SJSA1 (cell line): ENCODE data around the gene RACK1. TPM values are rescaled to one million over a fixed set of nuclear protein-coding genes. Genes with fewer than 3 reads are reported as not detected.

ENCODE experiments used
- DNase-seq, 2 experiments: peaks; one replicate each; pipeline ENCODE4 v3.0.0-alpha.2; 2015 to 2020; ENCODE audit warnings: low spot score in 2 of 2, low read depth in 1 of 2
- H3K27ac ChIP-seq: fragments of 250-450 bp; sonication (Bioruptor Pico); 2 replicates; pipeline ENCODE4 v1.5.1; 2020; ENCODE audit warnings: mild to moderate bottlenecking, moderate library complexity
- H3K27me3 ChIP-seq: fragments of 250-450 bp; sonication (Bioruptor Pico); replicated peaks from 2 replicates; pipeline ENCODE4 v1.5.1; 2020; ENCODE audit warnings: mild to moderate bottlenecking, moderate library complexity
- H3K36me3 ChIP-seq: fragments of 250-450 bp; sonication (Bioruptor Pico); 2 replicates; pipeline ENCODE4 v1.5.1; 2020; ENCODE audit warnings: mild to moderate bottlenecking
- H3K4me1 ChIP-seq: fragments of 250-450 bp; sonication (Bioruptor Pico); replicated peaks from 2 replicates; pipeline ENCODE4 v1.6.1; 2021; ENCODE audit warnings: mild to moderate bottlenecking
- H3K4me3 ChIP-seq: fragments of 250-450 bp; sonication (Bioruptor Pico); 2 replicates; pipeline ENCODE4 v1.5.1; 2020; ENCODE audit warnings: mild to moderate bottlenecking
- H3K9me3 ChIP-seq: fragments of 250-450 bp; sonication (Bioruptor Pico); replicated peaks from 2 replicates; pipeline ENCODE4 v1.5.1; 2020; ENCODE audit warnings: mild to moderate bottlenecking
- total RNA-seq: library from RNA; depleted of rRNA; stranded (reverse); fragments of >200 nt; shearing (Covaris generic); gene quantifications from 2 replicates; pipeline ENCODE4 v1.2.3, GENCODE V29; 2014

Gene RACK1
- total RNA-seq, 1 experiment from 2014 or later, result 2,892 TPM

DNA sequence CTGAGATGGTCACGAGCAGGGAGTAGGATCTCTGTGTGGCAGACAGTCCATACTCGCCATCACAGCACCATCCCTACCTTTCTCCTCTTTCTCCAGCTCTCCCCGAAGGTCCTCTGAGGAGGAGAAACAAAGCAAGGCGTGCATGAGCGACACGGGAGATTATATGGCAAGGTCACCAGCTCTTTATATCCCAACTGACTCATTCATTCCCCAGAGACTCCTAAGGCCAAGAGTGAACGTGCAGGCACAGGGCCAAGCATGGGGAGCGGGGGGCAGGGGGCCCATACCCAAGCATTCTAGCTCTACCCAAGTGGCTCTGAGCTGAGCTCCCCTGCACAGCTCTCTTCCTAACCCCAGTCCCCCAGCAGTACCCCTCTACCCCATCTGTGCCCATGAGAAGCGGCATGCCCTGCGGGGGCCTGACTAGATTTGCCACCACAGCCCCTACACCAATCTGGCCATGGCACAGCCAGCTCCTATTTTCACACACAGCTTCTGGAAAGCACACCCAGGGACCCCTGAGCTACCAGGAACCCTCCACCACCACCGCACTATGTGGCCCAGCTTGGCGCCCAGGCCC is 45.5 kb downstream of the RACK1 start:
- Histone ChIP-seq H3K27me3 (no peaks in the 10 kb centered on the region), H3K4me3 (no peak overlapping the region), H3K9me3 (no peaks in the 10 kb centered on the region), H3K4me1 (no peaks in the 10 kb centered on the region), H3K36me3 (peaks cover 5% of the 10 kb centered on the region; the same call in 1 of the 2 replicates), H3K27ac (no peak overlapping the region)
- no peak for DNase-seq

DNA sequence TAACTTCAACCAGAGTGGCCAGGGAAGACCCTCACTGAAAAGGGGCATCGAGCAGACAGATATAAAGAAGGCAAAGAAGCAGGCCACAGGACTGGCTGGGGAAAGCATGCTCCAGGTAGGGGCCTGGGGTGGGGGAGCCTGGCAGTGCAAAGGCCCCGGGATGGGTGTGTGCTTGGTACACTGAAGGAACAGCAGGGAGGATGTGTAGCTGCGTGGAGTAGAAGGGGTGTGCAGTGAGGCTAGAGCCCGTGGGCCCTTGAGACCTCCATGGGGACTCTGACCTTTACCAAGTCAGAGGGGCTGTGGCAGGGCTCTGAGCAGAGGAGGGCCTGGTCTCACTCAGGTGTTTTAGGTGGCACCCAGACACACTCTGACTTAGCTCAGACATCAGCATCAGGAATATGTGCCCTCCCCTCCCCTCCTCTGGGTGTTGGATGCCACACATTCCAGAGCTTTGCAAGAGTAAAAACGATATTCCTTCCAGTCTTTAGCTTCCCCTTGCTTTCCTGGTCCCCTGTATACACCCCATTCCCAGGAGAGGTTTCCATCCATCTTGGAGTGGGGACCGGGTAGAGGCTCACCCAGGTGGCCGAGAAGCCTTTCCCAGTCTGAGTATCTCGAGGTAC is 46.3 kb downstream of the RACK1 start:
- H3K36me3 ChIP-seq, result peaks cover 5% of the 10 kb centered on the region; the same call in 1 of the 2 replicates
- DNase-seq, result no peak
- H3K9me3 ChIP-seq, result no peaks in the 10 kb centered on the region

GRCh38 chr5:181195249-181195761 is 48.4 kb downstream of the RACK1 start:
- no peaks in the 10 kb centered on the region for H3K27me3 ChIP-seq
- no peak overlapping the region for H3K4me3 ChIP-seq
- H3K4me1 ChIP-seq, result peaks cover 12% of the 10 kb centered on the region
- no peaks in the 10 kb centered on the region for H3K9me3 ChIP-seq
- no peak overlapping the region for H3K27ac ChIP-seq
- H3K36me3 ChIP-seq, result peaks cover 5% of the 10 kb centered on the region; the same call in 1 of the 2 replicates
- DNase-seq, result no peak

More for the DNA sequence above, 46.3 kb downstream of the RACK1 start:
- no peak overlapping the region for H3K4me3 ChIP-seq
- no peak overlapping the region for H3K27ac ChIP-seq
- no peaks in the 10 kb centered on the region for H3K27me3 ChIP-seq
- peaks cover 6% of the 10 kb centered on the region for H3K4me1 ChIP-seq

DNA sequence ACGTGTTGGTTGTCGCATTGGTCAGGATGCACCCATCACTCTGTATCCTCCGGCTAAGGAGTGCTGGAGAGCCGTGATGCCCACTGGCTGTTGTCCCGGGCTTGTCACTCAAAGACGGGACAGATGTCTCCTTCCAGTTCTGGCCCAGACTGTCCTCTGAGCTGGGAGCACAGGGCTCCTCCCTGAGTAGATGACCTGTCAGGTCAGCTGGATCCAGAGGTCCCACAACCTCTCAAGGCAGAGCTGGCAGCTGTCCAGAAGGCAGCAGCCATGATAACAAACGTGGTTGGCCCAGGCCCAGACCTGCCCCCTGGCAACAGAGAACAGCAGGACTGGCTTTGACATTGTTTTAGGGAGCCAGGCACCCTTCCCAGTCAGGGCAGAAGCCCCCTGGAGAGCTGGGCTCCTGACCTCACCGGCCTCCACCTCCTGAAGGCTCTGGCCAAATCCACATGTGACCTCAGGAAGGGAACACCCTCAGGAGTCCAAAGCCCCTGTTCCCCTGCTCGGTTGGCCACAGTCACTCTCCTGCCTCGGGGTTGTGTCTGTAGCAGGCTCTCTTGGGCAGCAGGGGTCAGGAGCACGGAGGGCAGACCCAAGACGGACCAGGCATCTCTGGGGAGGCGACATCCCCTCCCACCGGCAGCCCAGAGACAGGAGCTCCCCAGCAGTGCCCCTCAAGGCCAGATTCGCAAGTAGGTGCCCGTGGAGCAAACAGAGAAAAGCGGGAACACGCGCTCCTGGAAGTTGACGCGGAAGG is 49.0 kb downstream of the RACK1 start:
- H3K9me3 ChIP-seq, result no peaks in the 10 kb centered on the region
- peaks cover 5% of the 10 kb centered on the region; the same call in 1 of the 2 replicates for H3K36me3 ChIP-seq
- H3K27me3 ChIP-seq, result no peaks in the 10 kb centered on the region
- no peak overlapping the region for H3K4me3 ChIP-seq
- H3K27ac ChIP-seq, result no peak overlapping the region
- no peak for DNase-seq
- peaks cover 17% of the 10 kb centered on the region for H3K4me1 ChIP-seq

GRCh38 chr5:181193656-181194055 is 50.0 kb downstream of the RACK1 start:
- Histone ChIP-seq H3K9me3 (no peaks in the 10 kb centered on the region), H3K27ac (no peak overlapping the region), H3K36me3 (peaks cover 5% of the 10 kb centered on the region; the same call in 1 of the 2 replicates), H3K4me3 (no peak overlapping the region), H3K4me1 (peaks cover 17% of the 10 kb centered on the region), H3K27me3 (no peaks in the 10 kb centered on the region)
- no peak for DNase-seq

DNA sequence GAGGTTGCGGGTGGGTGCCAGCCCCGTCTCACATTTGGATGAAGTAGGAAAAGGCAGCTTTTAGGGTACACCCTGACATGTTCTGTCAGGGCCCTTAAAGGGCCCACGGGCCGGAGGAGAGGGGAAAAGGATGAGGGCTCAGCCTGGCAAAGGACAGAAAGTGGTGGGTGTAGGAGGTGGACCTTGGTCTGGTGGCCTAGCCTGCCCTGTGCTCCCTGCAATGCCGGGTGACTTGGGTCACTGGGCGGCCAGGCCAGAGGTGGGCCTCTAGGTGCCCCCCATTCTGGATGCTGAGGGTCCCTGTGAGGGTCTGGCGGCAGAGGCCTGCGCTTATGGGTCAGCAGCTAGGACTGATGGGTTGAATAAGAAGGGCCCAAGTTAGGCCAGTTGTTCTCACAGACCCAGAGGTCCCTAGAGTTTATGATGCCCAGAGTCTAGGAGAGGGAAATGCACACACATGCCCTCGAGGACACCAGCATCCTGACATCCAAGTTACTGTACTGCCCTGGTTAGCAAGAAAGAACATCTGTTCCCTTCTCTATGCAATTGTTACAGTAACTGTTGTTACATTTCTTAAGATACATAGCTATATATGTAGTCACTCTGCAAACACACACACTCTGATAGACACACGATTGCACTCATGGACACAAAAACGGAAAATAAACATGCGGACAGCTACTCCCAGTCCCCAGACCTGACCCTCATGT is 51.2 kb downstream of the RACK1 start:
- H3K27me3 ChIP-seq, result no peaks in the 10 kb centered on the region
- peaks cover 5% of the 10 kb centered on the region; the same call in 1 of the 2 replicates for H3K36me3 ChIP-seq
- H3K4me1 ChIP-seq, result peaks cover 21% of the 10 kb centered on the region
- peak overlapping the region; percentile 59 for H3K4me3 ChIP-seq
- no peaks in the 10 kb centered on the region for H3K9me3 ChIP-seq
- no peak for DNase-seq
- H3K27ac ChIP-seq, result peak overlapping the region; percentile 68

- Histone ChIP-seq H3K4me3 (peak overlapping the region; percentile 59), H3K27ac (peak overlapping the region; percentile 68), H3K27me3 (no peaks in the 10 kb centered on the region), H3K9me3 (no peaks in the 10 kb centered on the region), H3K36me3 (peaks cover 3% of the 10 kb centered on the region; the same call in 1 of the 2 replicates), H3K4me1 (peaks cover 21% of the 10 kb centered on the region)
- peak; percentile 97 to 100 for DNase-seq
Observed at GRCh38 chr5:181191526-181192336, 52.0 kb downstream of the RACK1 start.

- no peak for DNase-seq
- Histone ChIP-seq H3K27ac (peak overlapping the region; percentile 20), H3K9me3 (no peaks in the 10 kb centered on the region), H3K4me3 (peak overlapping the region; percentile 59), H3K4me1 (peaks cover 21% of the 10 kb centered on the region), H3K36me3 (no peaks in the 10 kb centered on the region), H3K27me3 (no peaks in the 10 kb centered on the region)
Observed at GRCh38 chr5:181190711-181191525, 52.8 kb downstream of the RACK1 start.

DNA sequence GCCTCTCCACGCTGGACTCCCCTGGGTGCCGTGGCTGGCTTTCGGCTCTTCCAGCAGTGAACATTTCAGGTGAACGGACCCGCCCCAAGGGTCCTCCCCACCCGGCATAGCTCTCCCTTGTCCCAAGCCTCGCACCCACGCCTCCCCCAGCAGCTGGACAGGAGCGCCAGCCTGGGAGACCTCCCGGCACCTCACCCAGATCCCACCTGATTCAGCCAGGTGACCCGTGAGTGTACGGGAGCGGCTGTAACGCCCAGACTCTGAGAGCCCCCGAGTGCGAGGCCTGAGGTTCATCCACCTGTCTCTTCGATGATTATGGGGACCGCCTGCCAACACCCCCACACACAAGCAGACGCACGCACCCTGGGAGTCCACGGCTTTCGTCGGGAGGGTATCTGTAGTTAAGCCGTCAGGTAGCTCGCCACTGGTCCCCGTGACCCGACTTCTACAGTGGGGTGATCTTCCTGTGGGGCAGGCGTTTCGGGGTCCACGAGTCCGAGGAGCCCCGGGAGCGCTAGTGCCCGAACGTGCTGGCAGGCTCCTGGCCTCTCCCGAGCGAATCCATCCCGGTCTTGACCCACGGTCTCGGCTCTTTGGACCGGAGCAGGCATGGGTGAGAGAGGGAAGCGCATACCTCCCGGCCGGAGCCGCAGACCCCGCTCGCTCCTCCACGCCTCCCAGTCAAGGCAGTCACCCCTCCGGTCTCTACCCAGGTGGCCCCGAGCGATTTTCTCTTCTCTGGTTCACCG is 53.6 kb downstream of the RACK1 start:
- Histone ChIP-seq H3K27ac (no peak overlapping the region), H3K4me3 (peak overlapping the region; percentile 59), H3K36me3 (no peaks in the 10 kb centered on the region), H3K9me3 (no peaks in the 10 kb centered on the region), H3K27me3 (no peaks in the 10 kb centered on the region), H3K4me1 (peaks cover 21% of the 10 kb centered on the region)
- peak; percentile 46 to 55 for DNase-seq

DNA sequence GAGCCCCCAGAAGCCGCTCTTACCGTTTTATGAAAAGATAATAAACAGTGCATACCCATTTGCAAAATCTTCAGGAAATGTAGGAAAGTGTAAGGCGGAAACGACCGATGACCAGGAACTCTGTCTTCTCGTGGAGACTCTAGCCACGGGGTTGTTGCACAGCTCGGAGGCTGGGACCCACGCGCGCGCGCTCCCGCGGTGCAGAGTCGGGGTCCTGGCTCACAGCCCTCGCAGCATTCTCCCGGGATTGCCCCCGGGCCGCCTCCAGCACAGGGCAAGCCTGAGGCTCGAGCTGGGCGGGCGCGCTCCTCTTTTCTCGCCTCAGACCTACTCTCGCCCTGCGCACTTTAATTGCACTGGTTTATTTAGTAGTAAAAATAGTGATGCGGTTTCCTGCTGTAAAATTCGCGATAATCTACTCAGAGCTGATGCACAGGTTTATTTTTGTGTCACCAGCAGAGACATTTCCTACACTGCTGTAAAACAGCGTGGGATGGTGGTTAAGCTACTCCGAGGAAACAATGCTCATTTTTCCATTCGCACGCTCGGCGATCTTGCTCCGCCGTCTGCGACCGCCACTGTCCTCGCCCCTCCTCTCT is 54.2 kb downstream of the RACK1 start:
- H3K27me3 ChIP-seq, result no peaks in the 10 kb centered on the region
- peak overlapping the region; percentile 59 for H3K4me3 ChIP-seq
- no peak overlapping the region for H3K27ac ChIP-seq
- H3K9me3 ChIP-seq, result no peaks in the 10 kb centered on the region
- H3K4me1 ChIP-seq, result peaks cover 26% of the 10 kb centered on the region
- H3K36me3 ChIP-seq, result no peaks in the 10 kb centered on the region
- peak in 1 of 2 experiments; percentile 60 for DNase-seq

DNA sequence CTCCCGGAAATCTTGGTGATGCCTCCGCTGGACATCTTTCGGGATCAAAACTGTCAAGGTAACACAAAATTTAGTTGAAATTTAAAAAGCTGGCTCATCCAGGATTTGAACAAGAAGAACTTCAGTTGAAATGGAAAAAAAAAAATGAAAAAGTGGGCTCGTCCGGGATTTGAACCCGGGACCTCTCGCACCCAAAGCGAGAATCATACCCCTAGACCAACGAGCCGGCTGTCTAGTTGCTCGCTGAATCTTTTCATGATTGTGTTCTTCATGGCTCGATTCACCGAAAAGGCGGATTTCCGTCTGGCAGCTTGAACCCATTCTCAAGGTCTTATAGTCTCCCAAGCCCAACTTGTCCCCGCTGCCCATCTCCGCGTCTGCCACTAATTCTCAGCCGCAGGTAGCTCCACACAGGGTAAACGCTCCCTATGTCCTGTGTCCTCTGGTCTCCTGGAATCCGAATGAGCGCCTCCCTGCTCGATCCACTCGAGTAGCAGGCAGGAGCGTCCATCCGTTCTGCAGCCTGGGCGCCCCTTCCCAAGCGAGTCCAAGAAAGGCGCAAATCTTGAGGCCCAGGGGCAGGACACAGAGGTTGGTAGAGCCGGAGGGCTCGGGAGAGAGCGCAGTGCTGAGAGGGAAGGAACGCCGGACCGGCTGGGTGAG is 54.9 kb downstream of the RACK1 start:
- Histone ChIP-seq H3K4me3 (peak overlapping the region; percentile 59), H3K4me1 (peaks cover 30% of the 10 kb centered on the region), H3K36me3 (no peaks in the 10 kb centered on the region), H3K27ac (peak overlapping the region; percentile 48), H3K27me3 (no peaks in the 10 kb centered on the region), H3K9me3 (no peaks in the 10 kb centered on the region)
- DNase-seq, result peak; percentile 84 to 97
